Myometrial cell (primary cell): ENCODE data around the gene ZNF862. TPM values are rescaled to one million over a fixed set of nuclear protein-coding genes. Genes with fewer than 3 reads are reported as not detected.

ENCODE experiments used
- total RNA-seq: library from RNA; depleted of rRNA; stranded (reverse); fragments of >200 nt; gene quantifications from 2 replicates; pipeline ENCODE4 v1.2.3, GENCODE V29; 2015

The ZNF862 gene
- total RNA-seq: 6.9 and 10.5 TPM in 2 replicates

GRCh38 chr7:149838224-149838991 lies at the start of gene ZNF862:
Gene ZNF862, plus strand, starts transcription at chr7:149838375. Its CDS starts 237 bp downstream, at chr7:149838612.

DNA sequence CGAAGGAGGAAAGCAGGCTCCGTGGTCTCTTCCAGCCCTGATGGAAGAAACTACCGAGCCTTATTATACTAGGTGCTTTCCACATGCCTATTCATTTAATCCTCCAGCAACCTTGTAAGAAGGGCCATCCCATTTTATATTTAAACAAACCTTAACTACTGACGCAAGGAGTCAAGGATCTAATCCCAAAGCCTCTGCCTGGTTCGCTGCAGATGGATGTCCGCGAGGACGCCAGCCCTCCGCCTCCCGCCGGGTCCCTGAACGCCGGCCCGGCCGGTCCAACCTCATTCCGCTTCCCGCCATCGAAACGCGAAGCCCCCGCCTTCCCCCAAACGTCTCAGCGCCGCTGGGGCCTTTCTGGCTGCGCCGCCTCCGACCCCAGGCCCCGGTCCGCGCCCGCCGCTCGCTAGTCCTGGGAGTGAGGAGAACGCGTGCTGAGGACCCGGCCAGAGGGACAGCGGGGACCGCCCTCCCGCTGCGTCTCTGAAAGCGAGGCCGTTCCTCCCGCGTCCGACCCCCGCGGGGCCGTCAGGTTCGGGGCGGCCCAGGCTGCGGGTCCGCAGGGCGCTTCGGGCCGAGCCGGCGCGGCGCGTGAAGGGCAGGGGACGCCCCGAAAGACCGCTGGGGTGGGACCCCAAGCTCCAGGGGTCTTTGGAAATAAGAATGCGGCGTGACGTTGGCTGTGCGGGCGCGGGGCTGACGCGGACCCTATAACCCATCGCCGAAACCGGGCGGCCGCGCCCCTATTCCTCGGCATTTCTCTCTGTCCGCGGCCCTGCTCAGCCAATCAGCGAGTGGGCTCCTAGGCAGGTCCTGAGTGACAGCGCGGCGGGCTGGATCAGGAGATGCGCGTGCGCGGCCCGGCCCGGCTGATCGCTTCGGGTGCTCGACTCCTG lies 35.1 kb downstream of the ZNF862 start, which contains the start of gene ATP6V0E2:
Gene ATP6V0E2, plus strand, starts transcription at position 896 of the 896 bp plus-strand sequence. CDS start 97 bp downstream, outside the sequence.

Other genes starting within 250 kb of the ZNF862 start
- 1.4 and 3.0 TPM in 2 replicates for gene ZNF467, start 64.8 kb upstream of the ZNF862 start, total RNA-seq
- 16.1 and 37.2 TPM in 2 replicates for gene ATP6V0E2, start 35.6 kb downstream of the ZNF862 start, total RNA-seq